Liver (tissue), 9 donors: ENCODE results near the gene HASPIN. TPM values are rescaled to one million over a fixed set of nuclear protein-coding genes. Genes with fewer than 3 reads are reported as not detected.

Source experiments
- DNase-seq: peaks from one replicate; pipeline ENCODE4 v3.0.0-alpha.2; 2017; ENCODE audit warnings: low spot score
- H3K27ac ChIP-seq, 2 donors: one replicate each; pipeline ENCODE4 v1.7.0; 2013; ENCODE audit warnings: inconsistent platforms in 2 of 2, low read length in 2 of 2, control low read depth in 1 of 2, low read depth in 1 of 2, mild to moderate bottlenecking in 1 of 2
- H3K27me3 ChIP-seq, 4 donors: one replicate each; pipeline versions ENCODE4 v1.6.1 to v1.7.0; 2013; ENCODE audit warnings: low read length in 3 of 4, inconsistent platforms in 1 of 4, mild to moderate bottlenecking in 1 of 4, moderate library complexity in 1 of 4; ENCODE audit not compliant: control insufficient read depth in 4 of 4, insufficient read depth in 4 of 4
- H3K36me3 ChIP-seq, 4 donors: one replicate each; pipeline versions ENCODE4 v1.6.1 to v1.7.0; 2013; ENCODE audit warnings: low read length in 3 of 4, mild to moderate bottlenecking in 3 of 4, low read depth in 1 of 4, moderate library complexity in 1 of 4; ENCODE audit not compliant: control insufficient read depth in 4 of 4, insufficient read depth in 3 of 4
- H3K4me1 ChIP-seq, 4 donors: one replicate each; pipeline versions ENCODE4 v1.6.1 to v1.7.0; 2013; ENCODE audit warnings: low read length in 3 of 4, mild to moderate bottlenecking in 3 of 4, moderate library complexity in 1 of 4; ENCODE audit not compliant: control insufficient read depth in 4 of 4, insufficient read depth in 4 of 4
- H3K4me3 ChIP-seq, 3 donors: one replicate each; pipeline versions ENCODE4 v1.6.1 to v1.7.0; 2013; ENCODE audit warnings: low read length in 3 of 3, control low read depth in 1 of 3, low read depth in 1 of 3, mild to moderate bottlenecking in 1 of 3
- H3K9ac ChIP-seq, 2 donors: one replicate each; pipeline ENCODE4 v1.7.0; 2013; ENCODE audit warnings: low read length in 2 of 2, mild to moderate bottlenecking in 2 of 2, moderate library complexity in 2 of 2, control low read depth in 1 of 2, low read depth in 1 of 2
- H3K9me3 ChIP-seq, 4 donors: one replicate each; pipeline versions ENCODE4 v1.6.1 to v1.7.0; 2013; ENCODE audit warnings: low read length in 3 of 4; ENCODE audit not compliant: control insufficient read depth in 4 of 4
- CTCF ChIP-seq: fragments of 150-350 bp; IDR thresholded peaks from 2 replicates; pipeline ENCODE4 v1.5.1; 2017; ENCODE audit warnings: improper control_type of control experiment, low read depth, low read length; ENCODE audit not compliant: missing input control
- EGR1 ChIP-seq, 2 donors: IDR thresholded peaks; 2 replicates each; pipeline ENCODE4 v1.6.1; 2016 to 2018; ENCODE audit warnings: antibody characterized with exemption in 2 of 2, low read depth in 2 of 2
- FOXA1 ChIP-seq: IDR thresholded peaks from 2 replicates; pipeline ENCODE4 v1.6.1; 2016; ENCODE audit warnings: antibody characterized with exemption
- FOXA2 ChIP-seq: IDR thresholded peaks from 2 replicates; pipeline ENCODE4 v1.6.1; 2016; ENCODE audit warnings: antibody characterized with exemption
- GABPA ChIP-seq, 2 donors: IDR thresholded peaks in 1 of 2; conservative IDR thresholded peaks in 1 of 2; 2 replicates each; pipeline ENCODE4 v1.6.1; 2016; ENCODE audit warnings: antibody characterized with exemption in 2 of 2, mild to moderate bottlenecking in 1 of 2, moderate library complexity in 1 of 2
- HNF4A ChIP-seq, 2 donors: conservative IDR thresholded peaks; 2 replicates each; pipeline ENCODE4 v1.6.1; 2016; ENCODE audit warnings: antibody characterized with exemption in 2 of 2, mild to moderate bottlenecking in 2 of 2
- HNF4G ChIP-seq: IDR thresholded peaks from 2 replicates; pipeline ENCODE4 v1.6.1; 2016; ENCODE audit warnings: antibody characterized with exemption
- JUND ChIP-seq, 2 donors: IDR thresholded peaks; 2 replicates each; pipeline ENCODE4 v1.6.1; 2016; ENCODE audit warnings: antibody characterized with exemption in 2 of 2
- MAX ChIP-seq: IDR thresholded peaks from 2 replicates; pipeline ENCODE4 v1.6.1; 2016; ENCODE audit warnings: antibody characterized with exemption
- NR2F2 ChIP-seq: IDR thresholded peaks from 2 replicates; pipeline ENCODE4 v1.6.1; 2016; ENCODE audit warnings: antibody characterized with exemption
- RAD21 ChIP-seq, 2 donors: IDR thresholded peaks; 2 replicates each; pipeline ENCODE4 v1.6.1; 2016; ENCODE audit warnings: antibody characterized with exemption in 2 of 2, mild to moderate bottlenecking in 2 of 2
- REST ChIP-seq: IDR thresholded peaks from 2 replicates; pipeline ENCODE4 v1.6.1; 2016; ENCODE audit warnings: antibody characterized with exemption, mild to moderate bottlenecking
- RXRA ChIP-seq, 2 donors: IDR thresholded peaks; 2 replicates each; pipeline ENCODE4 v1.6.1; 2017 to 2018; ENCODE audit warnings: antibody characterized with exemption in 2 of 2, mild to moderate bottlenecking in 1 of 2
- SP1 ChIP-seq: IDR thresholded peaks from 2 replicates; pipeline ENCODE4 v1.6.1; 2018; ENCODE audit warnings: antibody characterized with exemption, mild to moderate bottlenecking
- TAF1 ChIP-seq: conservative IDR thresholded peaks from 2 replicates; pipeline ENCODE4 v1.6.1; 2016; ENCODE audit warnings: antibody characterized with exemption, mild to moderate bottlenecking
- YY1 ChIP-seq: IDR thresholded peaks from 2 replicates; pipeline ENCODE4 v1.6.1; 2016; ENCODE audit warnings: antibody characterized with exemption, mild to moderate bottlenecking
- ZBTB33 ChIP-seq: IDR thresholded peaks from 2 replicates; pipeline ENCODE4 v1.6.1; 2016; ENCODE audit warnings: antibody characterized with exemption
- WGBS: extraction: QIAGEN DNeasy Blood & Tissue Kit; methylation state at CpG from one replicate; pipeline ENCODE4 v1.1.7; 2013; 5-methylcytosine and 5-hydroxymethylcytosine counted together
- polyA plus RNA-seq, 2 donors: library from polyadenylated mRNA; stranded (reverse) in 1 of 2; unstranded in 1 of 2; fragments of 200-250 nt in 1 of 2; fragments of >200 nt in 1 of 2; fragmentation: Nextera tagmentation in 1 of 2; extraction: Ambion mirVana in 1 of 2; gene quantifications; one replicate each; pipeline versions ENCODE4 v1.2.1 to v1.2.3, GENCODE V29; 2013 to 2015
- total RNA-seq, 2 donors: library from RNA; depleted of rRNA; stranded (reverse); fragments of >200 nt; gene quantifications; one replicate each; pipeline ENCODE4 v1.2.3, GENCODE V29; 2014
- TF ChIP-seq, protein P1 (sequence below): IDR thresholded peaks from 2 replicates; pipeline ENCODE4 v1.6.1; 2016; ENCODE audit warnings: antibody characterized with exemption
- donor health status: healthy.
- donor health status: healthy.
- donor health status: healthy.
- donor health status: healthy.
- donor health status: healthy.

The HASPIN gene
- total and polyA plus RNA-seq, 4 donors, result 0.08 to 5.8 (median 0.28) TPM; not detected in 1

GRCh38 chr17:3766779-3767178 is 43.1 kb downstream of the HASPIN start:
- Histone ChIP-seq H3K9ac (no peak overlapping the region), H3K27ac (no peak overlapping the region), H3K36me3 (no peaks in the 10 kb centered on the region), H3K4me1 (no peaks in the 10 kb centered on the region), H3K4me3 (no peak overlapping the region), H3K27me3 (no peaks in the 10 kb centered on the region), H3K9me3 (no peaks in the 10 kb centered on the region)
- 86% methylated on average over 8 of the region's 8 CpGs for WGBS
- no peak for DNase-seq
- TF ChIP-seq REST (no peak), NR2F2 (no peak), ZBTB33 (no peak), CTCF (no peak), TAF1 (no peak), YY1 (no peak), RXRA (IDR thresholded peaks at IDR 0.05) (no peak), HNF4A (conservative IDR thresholded peaks at IDR 0.05) (no peak), FOXA2 (no peak), JUND (IDR thresholded peaks at IDR 0.05) (no peak), HNF4G (no peak), FOXA1 (no peak), GABPA (IDR thresholded peaks at IDR 0.05 in 1 of 2, conservative IDR thresholded peaks at IDR 0.05 in 1 of 2) (no peak), MAX (no peak), EGR1 (IDR thresholded peaks at IDR 0.05; ENCODE audit: low read depth in 2 of 2) (no peak), RAD21 (IDR thresholded peaks at IDR 0.05) (no peak), SP1 (no peak)
- TF ChIP-seq, protein P1, sequence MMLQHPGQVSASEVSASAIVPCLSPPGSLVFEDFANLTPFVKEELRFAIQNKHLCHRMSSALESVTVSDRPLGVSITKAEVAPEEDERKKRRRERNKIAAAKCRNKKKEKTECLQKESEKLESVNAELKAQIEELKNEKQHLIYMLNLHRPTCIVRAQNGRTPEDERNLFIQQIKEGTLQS, result no peak
